IMR-90 (cell line): ENCODE results near the gene PRPF6.

Source experiments
- CEBPB ChIP-seq: IDR thresholded peaks from 2 replicates; pipeline ENCODE4 v1.6.1; 2012; ENCODE audit warnings: low read depth, low read length, improper control_type of control experiment
- CHD1 ChIP-seq: IDR thresholded peaks from 2 replicates; pipeline ENCODE4 v1.6.1; 2012; ENCODE audit warnings: low read depth, low read length, improper control_type of control experiment
- MAFK ChIP-seq: IDR thresholded peaks from 2 replicates; pipeline ENCODE4 v1.6.1; 2012; ENCODE audit warnings: low read depth, low read length, improper control_type of control experiment
- POLR2A ChIP-seq: IDR thresholded peaks from 2 replicates; pipeline ENCODE4 v1.6.1; 2012; ENCODE audit warnings: mild to moderate bottlenecking, low read depth, low read length
- RAD21 ChIP-seq: IDR thresholded peaks from 2 replicates; pipeline ENCODE4 v1.6.1; 2012; ENCODE audit warnings: low read length, improper control_type of control experiment
- RFX5 ChIP-seq: IDR thresholded peaks from 2 replicates; pipeline ENCODE4 v1.8.0; 2012; ENCODE audit warnings: low read depth, mild to moderate bottlenecking, low read length, moderate library complexity
- SMC3 ChIP-seq: fragments of 150-350 bp; IDR thresholded peaks from 2 replicates; pipeline ENCODE4 v1.6.1; 2016; ENCODE audit warnings: low read depth, mild to moderate bottlenecking, antibody characterized with exemption, low read length, moderate library complexity
- TF ChIP-seq, protein P1 (sequence below): conservative IDR thresholded peaks from 2 replicates; pipeline ENCODE4 v1.5.1; 2012; ENCODE audit warnings: mild to moderate bottlenecking, low read depth, low read length, improper control_type of control experiment
- TF ChIP-seq, protein P2 (sequence below): fragments of 150-350 bp; IDR thresholded peaks from 2 replicates; pipeline ENCODE4 v1.6.1; 2017; ENCODE audit warnings: mild to moderate bottlenecking, antibody characterized with exemption, low read length, low read depth

- TF ChIP-seq, protein P1, sequence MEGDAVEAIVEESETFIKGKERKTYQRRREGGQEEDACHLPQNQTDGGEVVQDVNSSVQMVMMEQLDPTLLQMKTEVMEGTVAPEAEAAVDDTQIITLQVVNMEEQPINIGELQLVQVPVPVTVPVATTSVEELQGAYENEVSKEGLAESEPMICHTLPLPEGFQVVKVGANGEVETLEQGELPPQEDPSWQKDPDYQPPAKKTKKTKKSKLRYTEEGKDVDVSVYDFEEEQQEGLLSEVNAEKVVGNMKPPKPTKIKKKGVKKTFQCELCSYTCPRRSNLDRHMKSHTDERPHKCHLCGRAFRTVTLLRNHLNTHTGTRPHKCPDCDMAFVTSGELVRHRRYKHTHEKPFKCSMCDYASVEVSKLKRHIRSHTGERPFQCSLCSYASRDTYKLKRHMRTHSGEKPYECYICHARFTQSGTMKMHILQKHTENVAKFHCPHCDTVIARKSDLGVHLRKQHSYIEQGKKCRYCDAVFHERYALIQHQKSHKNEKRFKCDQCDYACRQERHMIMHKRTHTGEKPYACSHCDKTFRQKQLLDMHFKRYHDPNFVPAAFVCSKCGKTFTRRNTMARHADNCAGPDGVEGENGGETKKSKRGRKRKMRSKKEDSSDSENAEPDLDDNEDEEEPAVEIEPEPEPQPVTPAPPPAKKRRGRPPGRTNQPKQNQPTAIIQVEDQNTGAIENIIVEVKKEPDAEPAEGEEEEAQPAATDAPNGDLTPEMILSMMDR = no peak
- TF ChIP-seq SMC3 (no peak), CEBPB (no peak), CHD1 (no peak), MAFK (no peak), RAD21 (no peak), POLR2A (no peak), RFX5 (no peak)
- TF ChIP-seq, protein P2, sequence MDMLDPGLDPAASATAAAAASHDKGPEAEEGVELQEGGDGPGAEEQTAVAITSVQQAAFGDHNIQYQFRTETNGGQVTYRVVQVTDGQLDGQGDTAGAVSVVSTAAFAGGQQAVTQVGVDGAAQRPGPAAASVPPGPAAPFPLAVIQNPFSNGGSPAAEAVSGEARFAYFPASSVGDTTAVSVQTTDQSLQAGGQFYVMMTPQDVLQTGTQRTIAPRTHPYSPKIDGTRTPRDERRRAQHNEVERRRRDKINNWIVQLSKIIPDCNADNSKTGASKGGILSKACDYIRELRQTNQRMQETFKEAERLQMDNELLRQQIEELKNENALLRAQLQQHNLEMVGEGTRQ = no peak
These were observed 93.4 kb downstream of the PRPF6 start for GRCh38 chr20:64074184-64074789.
